Astrocyte (in vitro differentiated cells and primary cell): ENCODE data around the gene VSX1.
A peak's percentile ranks its signal among the peaks of the same experiment; 100 is the strongest.

Experiments
- EZH2 ChIP-seq: IDR thresholded peaks from 2 replicates; pipeline ENCODE4 v1.6.1; 2012; ENCODE audit warnings: mild to moderate bottlenecking, low read length, inconsistent platforms; ENCODE audit not compliant: insufficient read depth
- TF ChIP-seq, protein P1 (sequence below): IDR thresholded peaks from 2 replicates; pipeline ENCODE4 v1.5.1; 2011; ENCODE audit warnings: low read depth, mild to moderate bottlenecking, inconsistent platforms, low read length, moderate library complexity; ENCODE audit not compliant: insufficient read depth

DNA sequence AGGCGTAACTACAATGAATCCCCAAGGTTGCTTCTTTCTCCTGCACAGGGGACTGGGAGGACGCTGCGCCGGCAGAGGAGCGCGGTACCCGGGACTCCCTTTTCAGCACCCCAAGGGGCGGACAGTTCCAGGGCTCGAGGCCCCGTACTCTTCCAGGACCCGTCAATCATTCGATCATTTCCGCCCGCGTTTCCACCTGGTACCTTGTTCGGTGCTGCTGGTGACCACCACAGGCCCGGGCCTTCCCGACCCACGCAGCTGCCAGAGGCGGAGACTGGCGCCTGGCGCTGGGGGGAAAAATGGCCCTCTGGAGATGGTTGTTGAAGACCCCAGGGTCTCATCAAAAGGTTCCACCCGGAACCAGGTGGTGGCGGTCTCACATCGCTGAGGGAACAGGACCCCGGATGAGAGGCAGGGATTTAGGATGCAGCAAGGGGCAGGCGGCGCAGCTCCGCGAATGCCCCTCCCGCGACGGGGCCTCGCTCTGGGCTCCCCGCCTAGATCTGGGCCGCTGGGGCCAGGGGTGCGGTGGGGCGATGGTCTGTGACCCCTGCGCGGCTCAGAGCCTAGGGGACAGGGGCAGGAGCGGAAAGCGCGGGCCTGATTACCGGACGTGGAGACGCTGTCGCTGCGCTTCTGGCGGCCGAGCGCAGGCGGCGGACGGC is 744 bp downstream of the VSX1 start:
- TF ChIP-seq, protein P1, sequence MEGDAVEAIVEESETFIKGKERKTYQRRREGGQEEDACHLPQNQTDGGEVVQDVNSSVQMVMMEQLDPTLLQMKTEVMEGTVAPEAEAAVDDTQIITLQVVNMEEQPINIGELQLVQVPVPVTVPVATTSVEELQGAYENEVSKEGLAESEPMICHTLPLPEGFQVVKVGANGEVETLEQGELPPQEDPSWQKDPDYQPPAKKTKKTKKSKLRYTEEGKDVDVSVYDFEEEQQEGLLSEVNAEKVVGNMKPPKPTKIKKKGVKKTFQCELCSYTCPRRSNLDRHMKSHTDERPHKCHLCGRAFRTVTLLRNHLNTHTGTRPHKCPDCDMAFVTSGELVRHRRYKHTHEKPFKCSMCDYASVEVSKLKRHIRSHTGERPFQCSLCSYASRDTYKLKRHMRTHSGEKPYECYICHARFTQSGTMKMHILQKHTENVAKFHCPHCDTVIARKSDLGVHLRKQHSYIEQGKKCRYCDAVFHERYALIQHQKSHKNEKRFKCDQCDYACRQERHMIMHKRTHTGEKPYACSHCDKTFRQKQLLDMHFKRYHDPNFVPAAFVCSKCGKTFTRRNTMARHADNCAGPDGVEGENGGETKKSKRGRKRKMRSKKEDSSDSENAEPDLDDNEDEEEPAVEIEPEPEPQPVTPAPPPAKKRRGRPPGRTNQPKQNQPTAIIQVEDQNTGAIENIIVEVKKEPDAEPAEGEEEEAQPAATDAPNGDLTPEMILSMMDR: no peak
- TF ChIP-seq EZH2: peak; percentile 67
